A673 (cell line): ENCODE results near the gene CLN6. TPM values are rescaled to one million over a fixed set of nuclear protein-coding genes. Genes with fewer than 3 reads are reported as not detected.

Experiments
- BruUV-seq: library from RNA; stranded (reverse); fragments of 400-500 nt; replicated peaks from 2 replicates; lab custom pipeline; 2021; lab: Mats Ljungman, UMichigan
- CTCF ChIA-PET: fragments of 300-600 bp; sonication (Branson Sonifier 250); formaldehyde crosslinking; loops from one replicate; lab custom pipeline; 2022; ENCODE audit warnings: antibody characterized with exemption; lab: Charles Lee
- POLR2A ChIA-PET: fragments of 300-600 bp; sonication (Branson Sonifier 250); formaldehyde crosslinking; loops from one replicate; lab custom pipeline; 2022; ENCODE audit warnings: antibody characterized with exemption; ENCODE audit not compliant: low non-redundant PET; lab: Charles Lee
- DNase-seq: peaks from one replicate; pipeline ENCODE4 v3.0.0-alpha.2; 2015; ENCODE audit warnings: low spot score
- H3K27ac ChIP-seq: fragments of 200-600 bp; sonication (generic); 2 replicates; pipeline ENCODE4 v1.5.1; 2016; ENCODE audit warnings: mixed run types, low read depth, mild to moderate bottlenecking, mixed read lengths, antibody characterized with exemption, low read length; ENCODE audit not compliant: poor library complexity, severe bottlenecking
- H3K27me3 ChIP-seq: fragments of 200-600 bp; sonication (generic); replicated peaks from 2 replicates; pipeline ENCODE4 v1.6.1; 2017; ENCODE audit warnings: mixed run types, low read depth, mild to moderate bottlenecking, mixed read lengths, antibody characterized with exemption, low read length; ENCODE audit not compliant: insufficient read depth, poor library complexity
- H3K36me3 ChIP-seq: fragments of 200-600 bp; sonication (generic); 2 replicates; pipeline ENCODE4 v1.6.1; 2016; ENCODE audit warnings: mixed run types, mild to moderate bottlenecking, mixed read lengths, antibody characterized with exemption, low read length; ENCODE audit not compliant: insufficient read depth, poor library complexity, severe bottlenecking
- H3K4me1 ChIP-seq: fragments of 200-600 bp; sonication (generic); 2 replicates; pipeline ENCODE4 v1.6.1; 2017; ENCODE audit warnings: mixed run types, mild to moderate bottlenecking, mixed read lengths, antibody characterized with exemption, low read length; ENCODE audit not compliant: insufficient read depth, poor library complexity, severe bottlenecking
- H3K4me3 ChIP-seq: fragments of 200-600 bp; sonication (generic); 2 replicates; pipeline ENCODE4 v1.5.1; 2016; ENCODE audit warnings: low read depth, mixed run types, mild to moderate bottlenecking, mixed read lengths, low read length; ENCODE audit not compliant: poor library complexity, severe bottlenecking
- H3K9me3 ChIP-seq: fragments of 200-600 bp; sonication (generic); 2 replicates; pipeline ENCODE4 v1.6.1; 2016; ENCODE audit warnings: mixed run types, low read depth, mild to moderate bottlenecking, mixed read lengths, antibody characterized with exemption, low read length; ENCODE audit not compliant: poor library complexity, severe bottlenecking
- CTCF ChIP-seq: fragments of 300-800, 200-600 bp; sonication (generic); conservative IDR thresholded peaks from 2 replicates; pipeline ENCODE4 v1.5.1; 2017; ENCODE audit warnings: low read depth, mild to moderate bottlenecking, antibody characterized with exemption, low read length, moderate library complexity, mixed read lengths
- EZH2 ChIP-seq: fragments of 200-600 bp; sonication (generic); IDR thresholded peaks from 2 replicates; pipeline ENCODE4 v1.6.1; 2017; ENCODE audit warnings: borderline replicate concordance, low read depth, mild to moderate bottlenecking, mixed read lengths, antibody characterized with exemption, low read length; ENCODE audit not compliant: poor library complexity, severe bottlenecking
- intact Hi-C: fragments of 100-400 bp; cut with micrococcal nuclease; formaldehyde crosslinking; loops from one replicate; pipeline ENCODE4 v1.10.0; 2022; ENCODE audit not compliant: unreplicated experiment
- total RNA-seq: library from RNA; stranded (reverse); gene quantifications from 2 replicates; pipeline ENCODE4 v1.2.3, GENCODE V29; 2021

CLN6 gene
- total RNA-seq, 1 experiment from 2014 or later: 84.7 TPM

- no peak for TF ChIP-seq EZH2
- no peak for TF ChIP-seq CTCF
- Histone ChIP-seq H3K9me3 (no peaks in the 10 kb centered on the region), H3K36me3 (peaks cover 29% of the 10 kb centered on the region), H3K27me3 (no peaks in the 10 kb centered on the region), H3K27ac (no peak overlapping the region), H3K4me3 (no peak overlapping the region), H3K4me1 (peaks cover 4% of the 10 kb centered on the region)
- BruUV-seq: no TSS peak
- intact Hi-C loops: no loop called here
- DNase-seq: no peak
- ChIA-PET CTCF (no interaction called here), POLR2A (no interaction called here)
Measured at GRCh38 chr15:68192804-68193486, 36.6 kb downstream of the CLN6 start.

DNA sequence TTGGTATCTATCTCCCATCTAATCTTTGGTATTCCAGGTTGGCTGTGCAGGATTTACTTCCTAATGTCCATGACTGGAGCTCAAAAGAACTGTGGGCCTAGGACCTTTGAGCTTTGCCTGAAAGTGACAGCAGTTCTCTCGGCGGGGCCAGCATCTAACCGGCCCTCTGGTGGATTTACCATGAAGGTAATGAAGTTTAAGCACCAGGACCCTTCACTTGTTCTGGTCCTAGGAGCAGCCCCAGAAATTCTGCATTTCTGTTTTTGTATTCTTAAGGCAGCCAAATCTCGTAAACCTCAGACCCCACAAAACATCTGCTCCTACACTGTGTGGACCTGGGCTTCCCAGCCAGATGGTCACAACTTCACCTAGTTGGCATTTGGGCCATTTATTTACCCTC, 37.4 kb downstream of the CLN6 start:
- ChIA-PET CTCF (no interaction called here), POLR2A (no interaction called here)
- peaks cover 5% of the 10 kb centered on the region for H3K4me1 ChIP-seq
- no peak for DNase-seq
- no peaks in the 10 kb centered on the region for H3K9me3 ChIP-seq
- H3K36me3 ChIP-seq: peaks cover 29% of the 10 kb centered on the region
- H3K27me3 ChIP-seq: no peaks in the 10 kb centered on the region
- no TSS peak for BruUV-seq
- intact Hi-C loops: no loop called here
- no peak overlapping the region for H3K27ac ChIP-seq
- no peak overlapping the region for H3K4me3 ChIP-seq
- TF ChIP-seq EZH2: no peak
- TF ChIP-seq CTCF: no peak

- Histone ChIP-seq H3K36me3 (peaks cover 29% of the 10 kb centered on the region), H3K9me3 (no peaks in the 10 kb centered on the region), H3K4me1 (peaks cover 9% of the 10 kb centered on the region), H3K27ac (no peak overlapping the region), H3K27me3 (no peaks in the 10 kb centered on the region), H3K4me3 (no peak overlapping the region)
- CTCF ChIA-PET: no interaction called here
- no TSS peak for BruUV-seq
- intact Hi-C loops: no loop called here
- no peak for DNase-seq
- TF ChIP-seq EZH2: no peak
- TF ChIP-seq CTCF: no peak
- POLR2A ChIA-PET: no interaction called here
Measured at GRCh38 chr15:68191555-68191954, 38.0 kb downstream of the CLN6 start.
